ENCODE results near the gene OSBPL2. TPM values are rescaled to one million over a fixed set of nuclear protein-coding genes. Genes with fewer than 3 reads are reported as not detected.

The OSBPL2 gene
- total and polyA plus RNA-seq, 2 experiments from 2014 or later: 16.6 to 31.2 TPM

- TF ChIP-seq ZNF462 (CRISPR knock-in tag; IDR thresholded peaks at IDR 0.05): no peak
- no peak for TF ChIP-seq EZH2 (IDR thresholded peaks at IDR 0.05; ENCODE audit: low read depth, unreplicated experiment)
- no peak for TF ChIP-seq ETS1 (IDR thresholded peaks at IDR 0.05)
Observed at GRCh38 chr20:62214067-62214466, 24.3 kb upstream of the OSBPL2 start (continued).

- Histone ChIP-seq H3K79me2 (replicated peaks; ENCODE audit: insufficient read depth) (no peaks in the 10 kb centered on the region), H3K36me3 (ENCODE audit: insufficient read depth) (no peaks in the 10 kb centered on the region), H3K27me3 (ENCODE audit: insufficient read depth) (peaks cover 21% of the 10 kb centered on the region), H2AFZ (no peak overlapping the region), H3F3A (replicated peaks; ENCODE audit: low read depth) (no peaks in the 10 kb centered on the region), H3K4me1 (ENCODE audit: insufficient read depth) (peaks cover 7% of the 10 kb centered on the region), H3K27ac (ENCODE audit: low read depth) (no peak overlapping the region), H3K4me2 (no peak overlapping the region), H3K4me3 (no peak overlapping the region), H4K20me1 (replicated peaks; ENCODE audit: insufficient read depth) (no peaks in the 10 kb centered on the region; the same call in 1 of the 2 replicates), H3K9me2 (ENCODE audit: insufficient read depth) (no peaks in the 10 kb centered on the region)
- Mint-ChIP-seq H3K9me3 (no peaks in the 10 kb centered on the region), H3K4me1 (peaks cover 8% of the 10 kb centered on the region; the same call in 2 of the 3 replicates), H3K4me3 (no peak overlapping the region; the same call in 2 of the 3 replicates), H3K36me3 (ENCODE audit: low read depth) (no peaks in the 10 kb centered on the region), H3K27ac (no peak overlapping the region), H3K27me3 (ENCODE audit: insufficient read depth, low read depth, poor library complexity) (peaks cover 25% of the 10 kb centered on the region)
- no peak for ATAC-seq
- DNase-seq (ENCODE audit: low spot score): no peak
- no peak for TF ChIP-seq ETS1 (IDR thresholded peaks at IDR 0.05)
Observed at GRCh38 chr20:62215020-62215990, 23.0 kb upstream of the OSBPL2 start.

Measured in GM23338 (cell line).